GM12878 (cell line): ENCODE results near the gene RGCC.

Experiments
- BHLHE40 ChIP-seq, 2 experiments: fragments of 450-650 bp in 1 of 2; IDR thresholded peaks; 2 replicates each; pipeline ENCODE4 v1.6.1; 2011 to 2017; ENCODE audit warnings: low read depth in 2 of 2, borderline replicate concordance in 1 of 2, improper control_type of control experiment in 1 of 2, low read length in 1 of 2, mild to moderate bottlenecking in 1 of 2
- CBFB ChIP-seq: IDR thresholded peaks from 2 replicates; pipeline ENCODE4 v1.6.1; 2016; ENCODE audit warnings: antibody characterized with exemption, low read depth
- EP300 ChIP-seq, 2 experiments: fragments of 150-350 bp in 1 of 2; IDR thresholded peaks; 2 replicates each; pipeline ENCODE4 v1.6.1; 2011 to 2012; ENCODE audit warnings: low read depth in 2 of 2, low read length in 2 of 2, borderline replicate concordance in 1 of 2, improper control_type of control experiment in 1 of 2, inconsistent platforms in 1 of 2; ENCODE audit not compliant: control insufficient read depth in 1 of 2
- MEF2A ChIP-seq: IDR thresholded peaks from 2 replicates; pipeline ENCODE4 v1.6.1; 2011; ENCODE audit warnings: low read depth, mild to moderate bottlenecking, low read length, moderate library complexity; ENCODE audit not compliant: insufficient read depth
- POLR2A ChIP-seq: IDR thresholded peaks from 2 replicates; pipeline ENCODE4 v1.6.1; 2011; ENCODE audit warnings: low read depth, mild to moderate bottlenecking, low read length
- SPI1 ChIP-seq: IDR thresholded peaks from 2 replicates; pipeline ENCODE4 v1.6.1; 2011; ENCODE audit warnings: low read depth, mild to moderate bottlenecking, low read length, moderate library complexity, borderline replicate concordance; ENCODE audit not compliant: insufficient read depth
- YBX1 ChIP-seq: fragments of 450-650 bp; IDR thresholded peaks from 2 replicates; pipeline ENCODE4 v1.6.1; 2016; ENCODE audit warnings: antibody characterized with exemption
- TF ChIP-seq, protein P1 (sequence below), 3 experiments: IDR thresholded peaks in 2 of 3; conservative IDR thresholded peaks in 1 of 3; 2 replicates each; pipeline ENCODE4 v1.5.1; 2011; ENCODE audit warnings: low read depth in 3 of 3, low read length in 3 of 3, mild to moderate bottlenecking in 3 of 3, control low read depth in 2 of 3, moderate library complexity in 2 of 3, inconsistent platforms in 1 of 3, mixed read lengths in 1 of 3; ENCODE audit not compliant: control insufficient read depth in 2 of 3, insufficient read depth in 1 of 3; ENCODE audit errors: extremely low read depth in 1 of 3
- TF ChIP-seq, protein P2 (sequence below): fragments of 450-650 bp; IDR thresholded peaks from 2 replicates; pipeline ENCODE4 v1.6.1; 2017; ENCODE audit warnings: mild to moderate bottlenecking

DNA sequence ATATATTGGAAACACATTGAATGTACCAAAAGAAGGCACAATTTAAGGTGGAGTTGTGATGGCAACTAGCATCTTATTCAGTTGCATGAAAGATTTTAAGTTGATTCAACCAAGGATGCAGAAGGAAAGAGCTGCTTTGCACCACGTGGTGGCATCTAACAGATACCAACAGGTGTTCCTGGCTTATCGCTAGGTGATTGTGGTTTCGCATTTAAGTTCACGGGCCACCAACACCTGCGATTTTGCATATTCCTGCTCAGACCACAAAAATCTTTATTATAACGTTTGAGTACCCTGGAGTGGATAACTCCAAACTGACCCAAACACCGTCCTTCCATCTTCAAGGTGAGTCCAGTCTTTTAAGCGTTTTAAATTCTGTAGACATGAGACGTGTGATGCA is 45.3 kb downstream of the RGCC start:
- no peak for TF ChIP-seq YBX1
- peak in 1 of 2 experiments; percentile 46; a peak in 1 of 4 replicates for TF ChIP-seq EP300 (IDR thresholded peaks at IDR 0.05; ENCODE audit: borderline replicate concordance in 1 of 2, control insufficient read depth in 1 of 2, low read depth in 2 of 2, low read length in 2 of 2)
- TF ChIP-seq MEF2A, result no peak
- TF ChIP-seq, protein P1, sequence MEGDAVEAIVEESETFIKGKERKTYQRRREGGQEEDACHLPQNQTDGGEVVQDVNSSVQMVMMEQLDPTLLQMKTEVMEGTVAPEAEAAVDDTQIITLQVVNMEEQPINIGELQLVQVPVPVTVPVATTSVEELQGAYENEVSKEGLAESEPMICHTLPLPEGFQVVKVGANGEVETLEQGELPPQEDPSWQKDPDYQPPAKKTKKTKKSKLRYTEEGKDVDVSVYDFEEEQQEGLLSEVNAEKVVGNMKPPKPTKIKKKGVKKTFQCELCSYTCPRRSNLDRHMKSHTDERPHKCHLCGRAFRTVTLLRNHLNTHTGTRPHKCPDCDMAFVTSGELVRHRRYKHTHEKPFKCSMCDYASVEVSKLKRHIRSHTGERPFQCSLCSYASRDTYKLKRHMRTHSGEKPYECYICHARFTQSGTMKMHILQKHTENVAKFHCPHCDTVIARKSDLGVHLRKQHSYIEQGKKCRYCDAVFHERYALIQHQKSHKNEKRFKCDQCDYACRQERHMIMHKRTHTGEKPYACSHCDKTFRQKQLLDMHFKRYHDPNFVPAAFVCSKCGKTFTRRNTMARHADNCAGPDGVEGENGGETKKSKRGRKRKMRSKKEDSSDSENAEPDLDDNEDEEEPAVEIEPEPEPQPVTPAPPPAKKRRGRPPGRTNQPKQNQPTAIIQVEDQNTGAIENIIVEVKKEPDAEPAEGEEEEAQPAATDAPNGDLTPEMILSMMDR (IDR thresholded peaks at IDR 0.05 in 2 of 3, conservative IDR thresholded peaks at IDR 0.05 in 1 of 3; ENCODE audit: control insufficient read depth in 2 of 3, extremely low read depth in 1 of 3, insufficient read depth in 1 of 3, low read depth in 3 of 3, low read length in 3 of 3), result no peak
- TF ChIP-seq CBFB, result 0 out of 2 replicates have a peak, but pooled peaks have one; percentile 46
- TF ChIP-seq SPI1, result no peak
- TF ChIP-seq, protein P2, sequence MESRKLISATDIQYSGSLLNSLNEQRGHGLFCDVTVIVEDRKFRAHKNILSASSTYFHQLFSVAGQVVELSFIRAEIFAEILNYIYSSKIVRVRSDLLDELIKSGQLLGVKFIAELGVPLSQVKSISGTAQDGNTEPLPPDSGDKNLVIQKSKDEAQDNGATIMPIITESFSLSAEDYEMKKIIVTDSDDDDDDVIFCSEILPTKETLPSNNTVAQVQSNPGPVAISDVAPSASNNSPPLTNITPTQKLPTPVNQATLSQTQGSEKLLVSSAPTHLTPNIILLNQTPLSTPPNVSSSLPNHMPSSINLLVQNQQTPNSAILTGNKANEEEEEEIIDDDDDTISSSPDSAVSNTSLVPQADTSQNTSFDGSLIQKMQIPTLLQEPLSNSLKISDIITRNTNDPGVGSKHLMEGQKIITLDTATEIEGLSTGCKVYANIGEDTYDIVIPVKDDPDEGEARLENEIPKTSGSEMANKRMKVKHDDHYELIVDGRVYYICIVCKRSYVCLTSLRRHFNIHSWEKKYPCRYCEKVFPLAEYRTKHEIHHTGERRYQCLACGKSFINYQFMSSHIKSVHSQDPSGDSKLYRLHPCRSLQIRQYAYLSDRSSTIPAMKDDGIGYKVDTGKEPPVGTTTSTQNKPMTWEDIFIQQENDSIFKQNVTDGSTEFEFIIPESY, result no peak
- no peak for TF ChIP-seq POLR2A
- TF ChIP-seq BHLHE40 (IDR thresholded peaks at IDR 0.05; ENCODE audit: borderline replicate concordance in 1 of 2, low read depth in 2 of 2, low read length in 1 of 2), result 0 out of 4 replicates have a peak, but pooled peaks of 1 of the 2 experiments have one; percentile 18
